A549 (cell line): ENCODE results near the gene LRRC70.

Experiments used
- CBX8 ChIP-seq: fragments of 200-600 bp; sonication (generic); IDR thresholded peaks from 2 replicates; pipeline ENCODE4 v1.6.1; 2016
- CTCF ChIP-seq: fragments of >200 bp; sonication (Bioruptor Twin); formaldehyde crosslinking; IDR thresholded peaks from 3 replicates; pipeline ENCODE4 v1.5.1; 2016
- ELK1 ChIP-seq: fragments of 150-350 bp; IDR thresholded peaks from 2 replicates; pipeline ENCODE4 v1.6.1; 2014; ENCODE audit warnings: low read depth, mild to moderate bottlenecking, low read length
- PBX3 ChIP-seq: IDR thresholded peaks from 2 replicates; pipeline ENCODE4 v1.6.1; 2012
- POLR2A ChIP-seq: IDR thresholded peaks from 2 replicates; pipeline ENCODE4 v1.6.1; 2012; ENCODE audit warnings: mild to moderate bottlenecking, low read length
- SMC3 ChIP-seq: fragments of >200 bp; sonication (Bioruptor Twin); formaldehyde crosslinking; IDR thresholded peaks from 3 replicates; pipeline ENCODE4 v1.6.1; 2018; ENCODE audit warnings: inconsistent platforms

- TF ChIP-seq CBX8 (no peak), POLR2A (no peak), ELK1 (no peak), CTCF (no peak), PBX3 (no peak), SMC3 (no peak)
Measured at GRCh38 chr5:62542720-62543119, 35.9 kb upstream of the LRRC70 start.
